Transverse colon (tissue), 4 donors: ENCODE measurements around the gene SPTBN5. TPM values are rescaled to one million over a fixed set of nuclear protein-coding genes. Genes with fewer than 3 reads are reported as not detected.

Experiments
- DNase-seq: peaks from one replicate; pipeline ENCODE4 v3.0.0-alpha.2; 2019
- H3K27ac ChIP-seq, 4 donors: fragments of 200-600 bp; sonication (generic); 2 replicates each; pipeline ENCODE4 v1.5.1; 2016 to 2018; ENCODE audit warnings: inconsistent platforms in 4 of 4
- H3K27me3 ChIP-seq: fragments of 200-600 bp; sonication (generic); 2 replicates; pipeline ENCODE4 v1.5.1; 2017; ENCODE audit warnings: inconsistent platforms
- H3K36me3 ChIP-seq, 4 donors: fragments of 200-600 bp; sonication (generic); 2 replicates each; pipeline ENCODE4 v1.5.1; 2017 to 2019; ENCODE audit warnings: inconsistent platforms in 4 of 4
- H3K4me1 ChIP-seq, 4 donors: fragments of 200-600 bp; sonication (generic); 2 replicates each; pipeline ENCODE4 v1.5.1; 2017 to 2020; ENCODE audit warnings: inconsistent platforms in 4 of 4
- H3K4me3 ChIP-seq, 4 donors: fragments of 200-600 bp; sonication (generic); 1 replicate in 1 of 4; 2 replicates in 3 of 4; pipeline versions ENCODE4 v1.5.1 to v1.6.1; 2017 to 2019; ENCODE audit warnings: inconsistent platforms in 4 of 4
- H3K9me3 ChIP-seq, 2 donors: fragments of 200-600 bp; sonication (generic); 2 replicates each; pipeline ENCODE4 v1.5.1; 2017 to 2019; ENCODE audit warnings: inconsistent platforms in 2 of 2
- EP300 ChIP-seq: sonication (generic); formaldehyde crosslinking; IDR thresholded peaks from one replicate; pipeline ENCODE4 v1.6.1; 2017; ENCODE audit warnings: antibody characterized with exemption, low read depth
- POLR2A ChIP-seq: fragments of 450-650 bp; IDR thresholded peaks from one replicate; pipeline ENCODE4 v1.6.1; 2016; ENCODE audit warnings: antibody characterized with exemption, mild to moderate bottlenecking, moderate library complexity
- POLR2AphosphoS5 ChIP-seq, 3 donors: sonication (generic); formaldehyde crosslinking; IDR thresholded peaks; one replicate each; pipeline ENCODE4 v1.6.1; 2016; ENCODE audit warnings: antibody characterized with exemption in 3 of 3
- WGBS, 2 donors: methylation state at CpG; one replicate each; pipeline ENCODE4 v1.1.5; 2018; ENCODE audit warnings: low coverage in 1 of 2; 5-methylcytosine and 5-hydroxymethylcytosine counted together
- in situ Hi-C, 4 donors: fragments of 200-750 bp; cut with MboI; loops; one replicate each; pipeline versions ENCODE4 v1.15.0 to v1.15.1; 2017; ENCODE audit warnings: low sequenced_read_pairs in 3 of 4, low pct_ligation_motif_present in 1 of 4, low pct_unique_long_range_greater_than_20kb in 1 of 4
- intact Hi-C: fragments of 100-400 bp; cut with DNase I; formaldehyde crosslinking; loops from one replicate; pipeline ENCODE4 v1.15.1; 2023; ENCODE audit warnings: low total_unique reads
- total RNA-seq, 4 donors: library from RNA; depleted of rRNA; stranded (reverse); fragments of >200 nt; gene quantifications; one replicate each; pipeline ENCODE4 v1.1.0, GENCODE V29; 2016
- TF ChIP-seq, protein P1 (sequence below), 5 experiments: fragments of 200-600 bp in 3 of 5; fragments of 450-650 bp in 2 of 5; sonication (generic) in 3 of 5; IDR thresholded peaks; 1 replicate in 2 of 5; 2 replicates in 3 of 5; pipeline ENCODE4 v1.5.1; 2016 to 2017; ENCODE audit warnings: antibody characterized with exemption in 5 of 5, inconsistent platforms in 3 of 5, mild to moderate bottlenecking in 2 of 5, moderate library complexity in 1 of 5

The SPTBN5 gene
- total RNA-seq, 4 donors from 2014 or later, result 0.16 to 8.0 (median 1.1) TPM

DNA sequence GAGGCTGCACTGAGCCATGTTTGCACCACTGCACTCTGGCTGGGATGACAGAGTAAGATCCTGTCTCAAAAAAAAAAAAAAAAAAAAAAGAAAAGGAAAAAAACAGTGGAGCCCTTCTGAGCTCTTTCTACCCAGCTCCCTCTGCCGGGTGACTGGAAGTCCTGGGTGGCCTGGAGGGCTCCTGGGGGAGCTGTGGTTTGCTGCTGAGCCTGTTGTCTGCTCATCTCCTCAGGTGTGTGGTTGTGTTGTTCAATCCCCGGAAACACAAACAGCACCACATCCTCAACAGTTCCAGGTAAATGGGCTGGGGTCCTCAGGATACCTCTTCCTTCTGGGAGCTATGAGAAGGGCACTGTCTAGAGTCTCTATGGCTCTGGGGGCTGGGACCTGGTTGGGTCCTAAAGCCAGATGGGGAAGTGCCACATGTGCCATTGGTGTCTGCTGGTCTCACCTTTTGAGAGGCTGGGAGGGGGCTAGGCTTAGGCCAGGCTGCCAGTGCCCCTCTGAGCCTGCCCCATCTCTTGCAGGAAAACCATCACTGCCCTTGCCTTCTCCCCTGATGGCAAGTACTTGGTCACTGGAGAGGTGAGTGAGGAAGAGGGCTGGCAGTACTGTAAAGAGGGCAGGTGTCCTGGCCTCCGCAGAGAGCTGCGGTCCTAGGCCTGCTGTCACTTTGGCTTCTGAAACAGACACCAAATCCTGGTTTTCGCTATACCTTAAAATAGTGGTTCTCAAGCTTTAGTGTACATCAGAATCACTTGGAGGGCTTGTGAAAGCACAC is 83.0 kb downstream of the SPTBN5 start:
- WGBS, 2 donors, result 87 to 88% methylated on average over 1 to 5 of the region's 5 CpGs
- in situ Hi-C loops (loop anchor here in 2 of 4 donors (25.0 kb wide), 1 partner anchor 199 kb away; no protein-coding TSS in a partner anchor), intact Hi-C loops (loop anchor here (2.0 to 5.0 kb wide), 2 partner anchors 38 to 204 kb away; no protein-coding TSS in a partner anchor)
- Histone ChIP-seq H3K4me1 (peaks cover 0 to 4% (median 3%) of the 10 kb centered on the region in 4 donors), H3K4me3 (no peak overlapping the region), H3K36me3 (peaks cover 0 to 10% (median 0%) of the 10 kb centered on the region in 4 donors), H3K9me3 (no peaks in the 10 kb centered on the region), H3K27me3 (no peaks in the 10 kb centered on the region), H3K27ac (no peak overlapping the region)
- no peak for DNase-seq
- TF ChIP-seq EP300 (no peak), POLR2A (no peak), POLR2AphosphoS5 (IDR thresholded peaks at IDR 0.05) (no peak)
- TF ChIP-seq, protein P1, sequence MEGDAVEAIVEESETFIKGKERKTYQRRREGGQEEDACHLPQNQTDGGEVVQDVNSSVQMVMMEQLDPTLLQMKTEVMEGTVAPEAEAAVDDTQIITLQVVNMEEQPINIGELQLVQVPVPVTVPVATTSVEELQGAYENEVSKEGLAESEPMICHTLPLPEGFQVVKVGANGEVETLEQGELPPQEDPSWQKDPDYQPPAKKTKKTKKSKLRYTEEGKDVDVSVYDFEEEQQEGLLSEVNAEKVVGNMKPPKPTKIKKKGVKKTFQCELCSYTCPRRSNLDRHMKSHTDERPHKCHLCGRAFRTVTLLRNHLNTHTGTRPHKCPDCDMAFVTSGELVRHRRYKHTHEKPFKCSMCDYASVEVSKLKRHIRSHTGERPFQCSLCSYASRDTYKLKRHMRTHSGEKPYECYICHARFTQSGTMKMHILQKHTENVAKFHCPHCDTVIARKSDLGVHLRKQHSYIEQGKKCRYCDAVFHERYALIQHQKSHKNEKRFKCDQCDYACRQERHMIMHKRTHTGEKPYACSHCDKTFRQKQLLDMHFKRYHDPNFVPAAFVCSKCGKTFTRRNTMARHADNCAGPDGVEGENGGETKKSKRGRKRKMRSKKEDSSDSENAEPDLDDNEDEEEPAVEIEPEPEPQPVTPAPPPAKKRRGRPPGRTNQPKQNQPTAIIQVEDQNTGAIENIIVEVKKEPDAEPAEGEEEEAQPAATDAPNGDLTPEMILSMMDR (IDR thresholded peaks at IDR 0.05), result no peak

DNA sequence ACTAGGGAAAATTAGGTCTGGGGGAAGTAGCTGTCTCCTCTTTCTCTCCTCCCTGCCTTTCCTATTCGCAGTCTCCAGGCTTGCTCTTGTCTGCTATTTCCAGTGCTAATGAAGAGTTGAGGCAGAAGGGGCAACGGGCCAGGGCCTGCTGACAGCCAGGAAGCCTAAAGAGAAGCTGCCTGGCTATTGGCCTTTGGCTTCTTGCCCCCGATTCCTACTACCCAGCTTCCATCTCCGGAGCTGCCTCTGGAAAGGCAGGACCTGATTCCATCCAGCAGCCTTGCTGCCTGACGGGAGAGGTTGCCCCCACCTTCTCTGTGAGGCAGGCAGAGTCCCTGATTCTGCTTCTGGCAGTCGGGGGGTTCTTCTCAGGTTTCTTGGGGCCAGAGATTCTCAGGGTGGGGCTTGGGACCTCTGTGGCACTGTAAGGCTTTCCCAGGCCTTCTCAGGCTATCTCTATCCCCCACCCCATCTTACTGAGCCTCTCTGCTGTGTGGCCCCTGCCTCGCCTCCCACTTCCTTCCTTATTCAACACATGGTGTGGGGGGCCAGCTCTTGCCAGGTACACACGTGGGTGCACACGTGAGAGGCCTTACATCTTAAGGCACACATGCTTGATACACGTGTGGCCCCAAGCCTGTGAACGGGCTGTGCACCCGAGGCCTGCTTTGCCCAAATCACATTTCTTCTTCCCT is 84.2 kb downstream of the SPTBN5 start:
- 83% methylated on average over 1 to 12 of the region's 12 CpGs for WGBS, 2 donors
- Histone ChIP-seq H3K36me3 (peaks cover 0 to 10% (median 0%) of the 10 kb centered on the region in 4 donors), H3K9me3 (no peaks in the 10 kb centered on the region), H3K27ac (no peak overlapping the region), H3K27me3 (no peaks in the 10 kb centered on the region), H3K4me3 (no peak overlapping the region), H3K4me1 (peaks cover 3 to 10% (median 6%) of the 10 kb centered on the region in 4 donors)
- in situ Hi-C loops, result loop anchor here in 2 of 4 donors (25.0 kb wide), 1 partner anchor 197 kb away; no protein-coding TSS in a partner anchor
- DNase-seq, result no peak
- intact Hi-C loops, result loop anchor here (2.0 to 5.0 kb wide), 2 partner anchors 37 to 202 kb away; no protein-coding TSS in a partner anchor
- no peak for TF ChIP-seq EP300

DNA sequence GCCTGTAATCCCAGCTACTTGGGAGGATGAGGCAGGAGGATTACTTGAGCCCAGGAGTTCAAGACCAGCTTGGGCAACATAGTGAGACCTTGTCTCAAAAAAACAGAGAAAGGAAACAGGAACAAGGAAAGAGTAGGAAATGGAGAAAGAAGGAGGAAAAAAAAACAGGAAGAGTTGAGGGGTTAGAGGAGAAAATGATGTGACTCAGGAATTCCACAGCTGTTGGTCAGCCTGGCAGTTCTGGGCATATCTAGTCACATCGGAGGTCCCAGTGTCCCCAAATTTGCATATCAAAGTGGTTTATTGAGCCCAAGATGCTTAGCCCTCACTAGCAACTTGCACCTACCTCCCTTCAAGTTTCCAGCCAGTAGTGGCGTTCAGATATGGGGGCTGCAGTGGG is 84.7 kb downstream of the SPTBN5 start:
- Histone ChIP-seq H3K36me3 (peaks cover 0 to 10% (median 0%) of the 10 kb centered on the region in 4 donors), H3K27me3 (no peaks in the 10 kb centered on the region), H3K4me3 (no peak overlapping the region), H3K27ac (no peak overlapping the region), H3K9me3 (no peaks in the 10 kb centered on the region), H3K4me1 (peaks cover 3 to 14% (median 8%) of the 10 kb centered on the region in 4 donors)
- DNase-seq, result no peak
- in situ Hi-C loops (loop anchor here in 2 of 4 donors (25.0 kb wide), 1 partner anchor 197 kb away; no protein-coding TSS in a partner anchor), intact Hi-C loops (no loop called here)
- 78 to 81% methylated on average over 2 of the region's 2 CpGs for WGBS, 2 donors
- TF ChIP-seq POLR2AphosphoS5 (IDR thresholded peaks at IDR 0.05) (no peak), POLR2A (no peak), EP300 (no peak)

DNA sequence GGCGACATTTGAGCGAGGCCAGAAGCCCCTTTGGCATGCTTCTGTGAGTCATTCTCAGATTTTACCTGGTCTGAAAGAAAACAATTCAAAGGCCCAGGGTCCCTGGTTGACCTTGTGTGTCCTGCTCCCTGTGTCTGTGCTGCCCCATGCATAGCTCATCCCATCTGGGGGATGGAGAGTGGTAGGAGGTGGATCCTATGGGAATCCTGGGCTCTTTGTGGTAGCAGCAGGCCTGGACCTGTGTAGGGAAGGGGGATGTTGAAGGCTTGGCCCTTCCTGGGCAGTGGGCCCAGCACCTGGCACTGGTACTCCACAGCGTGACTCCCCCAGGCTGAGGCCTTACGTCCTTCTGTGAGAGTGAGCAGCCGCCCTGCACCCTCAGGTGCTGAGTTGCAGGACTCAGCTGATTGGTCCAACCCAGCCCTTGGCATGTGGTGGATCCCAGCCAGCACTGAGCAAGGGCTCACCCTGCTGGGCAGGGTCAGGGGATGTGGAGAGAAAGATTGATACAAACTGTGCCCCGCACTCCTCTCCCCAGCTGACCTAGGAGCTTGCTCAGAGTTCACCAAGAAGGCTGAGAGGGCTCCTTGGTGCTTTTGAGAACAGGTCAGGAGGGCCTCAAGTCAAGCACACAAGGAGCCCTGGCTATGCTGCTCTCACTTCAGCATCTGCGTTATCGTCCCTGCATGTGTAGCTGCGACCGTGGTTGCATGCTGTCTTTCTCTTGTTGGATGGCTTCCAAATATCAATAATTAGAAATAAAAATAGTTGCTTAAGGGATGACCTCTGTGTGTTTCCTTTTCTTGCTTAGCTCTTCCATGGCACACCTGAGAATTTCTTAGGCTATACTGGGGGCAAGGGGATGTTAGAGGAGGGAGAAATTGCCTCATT is 87.3 kb downstream of the SPTBN5 start:
- Histone ChIP-seq H3K9me3 (no peaks in the 10 kb centered on the region), H3K27me3 (no peaks in the 10 kb centered on the region), H3K4me3 (no peak overlapping the region), H3K36me3 (no peaks in the 10 kb centered on the region), H3K27ac (no peak overlapping the region), H3K4me1 (peaks cover 3 to 14% (median 8%) of the 10 kb centered on the region in 4 donors)
- no peak for TF ChIP-seq POLR2AphosphoS5 (IDR thresholded peaks at IDR 0.05)
- TF ChIP-seq, protein P1 (IDR thresholded peaks at IDR 0.05), result no peak
- TF ChIP-seq POLR2A, result no peak
- 90 to 95% methylated on average over 4 to 7 of the region's 10 CpGs for WGBS, 2 donors
- in situ Hi-C loops, result loop anchor here in 2 of 4 donors (25.0 kb wide), 1 partner anchor 194 kb away; no protein-coding TSS in a partner anchor
- DNase-seq, result no peak
- intact Hi-C loops, result no loop called here
